HG02610 (cell line): Measurements from ENCODE around the gene SPC24.
A peak's percentile ranks its signal among the peaks of the same experiment; 100 is the strongest.
"Not testable (repeated sequence)": the region's sequence is repeated elsewhere in the genome, so short reads cannot be mapped to it uniquely, and the experiment has no call there.

Experiments
- ATAC-seq: cut with Tn5 transposase; IDR thresholded peaks from one replicate; pipeline ENCODE4 v1.9.1; 2021; ENCODE audit warnings: mild to moderate bottlenecking, moderate library complexity; ENCODE audit not compliant: unreplicated experiment

The SPC24 gene

DNA sequence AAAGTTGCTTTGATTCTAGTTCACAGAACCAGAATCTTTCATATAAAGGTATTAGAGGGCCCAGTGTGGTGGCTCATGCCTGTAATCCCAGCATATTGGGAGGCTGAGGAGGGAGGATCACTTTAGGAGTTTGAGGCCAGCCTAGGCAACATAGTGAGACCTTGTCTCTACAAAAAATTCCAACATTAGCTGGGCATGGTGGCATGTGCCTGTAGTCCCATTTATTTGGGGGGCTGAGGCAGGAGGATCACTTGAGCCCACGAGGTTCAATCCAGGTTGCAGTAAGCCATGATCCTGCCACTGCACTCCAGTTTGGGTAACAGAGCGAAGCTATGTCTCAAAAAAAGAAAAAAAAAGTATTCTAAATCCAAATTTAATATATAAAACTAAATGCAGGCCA is 57.3 kb downstream of the SPC24 start:
- no peak for ATAC-seq

DNA sequence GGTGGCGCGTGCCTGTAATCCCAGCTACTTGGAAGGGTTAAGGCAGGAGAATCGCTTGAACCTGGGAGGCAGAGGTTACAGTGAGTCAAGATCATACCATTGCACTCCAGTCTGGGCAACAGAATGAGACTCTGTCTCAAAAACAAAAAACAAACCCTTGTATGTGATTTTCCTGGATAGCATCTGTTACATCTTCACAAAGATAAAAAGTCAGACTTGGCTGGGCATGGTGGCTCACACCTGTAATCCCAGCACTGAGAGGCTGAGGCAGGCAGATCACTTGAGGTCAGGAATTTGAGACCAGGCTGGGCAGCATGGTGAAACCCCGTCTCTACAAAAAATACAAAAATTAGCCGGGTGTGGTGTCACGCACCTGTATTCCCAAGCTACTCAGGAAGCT is 58.2 kb downstream of the SPC24 start:
- not testable (repeated sequence) for ATAC-seq

DNA sequence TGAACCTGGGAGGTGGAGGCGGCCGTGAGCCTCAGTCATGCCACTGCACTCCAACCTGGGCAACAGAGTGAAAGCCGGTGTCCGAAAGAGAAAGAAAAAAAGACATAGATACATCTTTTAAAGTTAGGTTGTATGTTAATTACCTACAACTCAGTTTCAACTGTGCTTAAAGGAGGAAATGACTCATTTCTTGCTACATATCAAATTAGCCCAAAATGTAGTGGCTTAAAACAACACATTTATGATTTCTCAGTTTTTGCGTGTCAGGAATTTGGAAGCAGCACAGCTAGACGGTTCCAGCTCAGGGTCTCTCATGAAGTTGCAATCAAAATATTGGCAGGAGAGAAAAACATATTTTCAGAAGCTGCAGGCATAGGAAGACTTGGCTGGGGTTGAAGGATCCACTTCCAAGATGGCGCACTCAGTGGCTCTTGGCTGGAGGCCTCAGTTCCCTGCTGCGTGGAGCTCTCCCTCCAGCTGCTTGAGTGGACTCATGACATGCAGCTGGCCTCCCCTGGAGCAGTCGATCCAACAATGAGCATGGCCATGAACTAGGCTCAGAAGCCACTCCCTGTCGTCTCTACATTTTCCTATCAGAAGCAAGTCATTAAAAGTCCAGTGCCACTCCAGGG is 59.3 kb downstream of the SPC24 start:
- peak; percentile 44 for ATAC-seq
